Bone marrow (tissue), 2 donors: Measurements from ENCODE around the gene ETV6.

Source experiments
- DNase-seq, 2 donors: peaks; one replicate each; lab custom pipeline; 2025; lab: John Stamatoyannopoulos, UW

ETV6 gene

DNA sequence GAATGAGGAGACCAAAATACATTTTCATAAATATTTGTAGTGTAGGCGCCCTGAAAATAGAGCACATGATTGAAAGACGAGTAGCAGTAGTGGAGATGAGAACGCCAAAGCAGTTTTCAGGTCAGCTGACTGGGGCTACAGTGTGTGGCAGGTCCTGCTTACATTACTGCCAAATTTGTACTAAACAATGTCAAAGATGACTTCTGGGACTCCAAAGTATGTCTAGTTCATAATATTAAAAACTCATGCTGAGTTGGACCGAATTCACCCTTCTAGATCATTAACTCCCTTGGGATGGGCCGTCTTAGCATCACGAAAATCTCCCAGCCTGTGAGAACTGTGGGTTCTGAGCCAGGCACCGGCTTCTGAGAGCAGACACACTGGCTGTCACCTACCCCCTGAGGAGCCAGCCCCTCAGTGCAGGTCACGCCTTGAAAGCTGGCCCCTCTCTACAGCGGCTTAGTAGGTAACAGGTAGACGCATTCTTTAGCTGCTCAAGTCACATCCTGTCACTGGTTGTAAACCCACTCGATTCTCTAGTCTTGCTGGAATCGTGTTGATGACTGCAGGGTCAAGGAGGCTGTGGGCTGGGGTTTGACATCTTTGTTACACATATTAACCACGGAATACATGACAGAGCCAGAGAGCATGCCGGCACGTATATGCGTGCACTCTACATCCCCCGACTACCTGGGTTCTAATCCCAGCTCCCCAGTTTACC, 210.4 kb downstream of the ETV6 start:
- DNase-seq: no peak

DNA sequence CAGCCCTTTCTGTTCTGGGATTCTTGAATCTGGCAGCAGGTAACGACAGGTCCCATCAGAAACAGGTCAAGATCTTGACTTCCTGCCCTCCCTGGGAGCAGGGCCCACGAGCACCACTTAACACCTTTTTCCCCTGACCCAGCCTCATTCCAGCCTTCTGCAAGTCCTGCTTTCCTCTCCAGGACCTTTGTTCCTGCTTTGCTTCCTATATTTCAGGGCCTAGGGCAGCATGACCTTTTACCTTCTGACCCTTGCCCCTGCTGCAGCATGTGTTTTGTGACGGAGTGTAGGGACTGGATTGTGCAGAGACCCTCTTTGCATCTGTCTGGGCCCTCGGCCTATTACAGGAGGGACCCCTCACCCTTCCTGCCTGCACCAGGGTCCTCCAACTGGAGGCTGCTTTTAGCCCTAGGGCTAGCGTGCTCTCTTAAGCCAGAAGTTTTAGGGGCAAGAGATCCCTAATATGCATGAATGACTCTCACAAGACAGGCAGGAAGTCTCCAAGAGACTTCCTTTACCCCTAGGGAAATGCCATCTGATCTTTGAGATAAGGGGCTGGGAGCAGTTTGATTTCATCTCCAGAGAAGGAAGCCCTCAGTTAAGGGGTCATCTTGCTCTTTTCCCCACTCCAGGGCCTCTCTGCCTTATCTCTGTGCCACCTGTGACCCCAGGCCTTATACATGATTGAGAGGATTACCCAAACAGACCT, 211.8 kb downstream of the ETV6 start:
- DNase-seq: no peak

DNA sequence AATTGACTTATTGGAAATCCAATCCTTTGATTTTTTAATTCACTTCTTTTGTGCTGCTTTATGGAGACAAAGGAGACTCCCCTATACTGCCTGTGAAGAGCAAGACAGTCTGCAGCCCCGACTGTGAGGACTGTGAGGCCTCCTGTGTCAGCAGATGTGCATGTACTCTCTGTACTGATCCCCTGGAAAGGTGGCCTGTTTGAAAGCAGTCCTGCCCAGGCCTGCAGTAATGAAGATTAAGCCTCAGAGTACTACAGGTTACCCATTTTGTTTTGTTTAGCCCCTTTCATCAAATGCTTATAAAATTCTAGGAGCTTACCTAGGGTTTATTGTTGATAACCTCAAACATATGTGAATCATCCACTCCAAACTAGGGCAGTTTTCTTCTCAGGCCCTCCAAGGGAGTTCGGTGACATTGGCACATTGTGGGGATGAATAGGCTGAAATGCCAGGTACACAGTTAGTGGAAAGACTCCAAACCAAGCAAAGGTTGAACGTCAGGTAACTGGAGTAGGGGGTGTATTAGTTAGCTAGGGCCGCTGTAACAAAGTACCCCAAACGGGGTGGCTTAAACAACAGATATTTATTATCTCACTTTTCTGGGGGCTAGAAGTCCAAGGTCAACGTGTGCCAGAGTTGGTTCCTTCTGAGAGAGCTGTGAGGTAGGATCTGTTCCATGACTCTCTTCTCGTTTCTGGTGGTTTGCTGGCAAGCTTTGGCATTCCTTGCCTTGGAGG, 212.6 kb downstream of the ETV6 start:
- no peak for DNase-seq

GRCh38 chr12:11862798-11863197, 213.3 kb downstream of the ETV6 start:
- no peak for DNase-seq

GRCh38 chr12:11863478-11863906, 214.0 kb downstream of the ETV6 start:
- DNase-seq: no peak

GRCh38 chr12:11863988-11864387, 214.5 kb downstream of the ETV6 start:
- no peak for DNase-seq

GRCh38 chr12:11865824-11866223, 216.3 kb downstream of the ETV6 start:
- no peak for DNase-seq

DNA sequence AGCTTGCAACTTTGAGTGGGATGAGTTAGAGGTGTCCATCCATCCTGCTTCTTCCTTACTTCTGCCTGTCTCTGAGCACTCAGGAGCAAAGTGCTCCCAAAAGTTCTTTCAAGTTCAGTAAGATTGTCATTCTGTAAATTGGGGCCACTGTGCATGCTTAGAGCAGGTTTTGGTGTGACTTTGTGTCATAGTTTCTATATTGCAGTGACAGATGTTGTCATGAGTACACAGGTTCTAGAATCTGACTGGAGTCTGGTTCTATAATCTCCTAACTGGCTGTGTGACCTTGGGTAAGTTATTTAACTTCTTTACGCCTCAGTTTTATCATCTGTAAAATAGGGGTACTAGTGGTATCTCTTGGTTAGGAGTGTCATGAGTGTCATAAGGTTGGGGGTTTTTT, 218.6 kb downstream of the ETV6 start:
- DNase-seq: no peak

DNA sequence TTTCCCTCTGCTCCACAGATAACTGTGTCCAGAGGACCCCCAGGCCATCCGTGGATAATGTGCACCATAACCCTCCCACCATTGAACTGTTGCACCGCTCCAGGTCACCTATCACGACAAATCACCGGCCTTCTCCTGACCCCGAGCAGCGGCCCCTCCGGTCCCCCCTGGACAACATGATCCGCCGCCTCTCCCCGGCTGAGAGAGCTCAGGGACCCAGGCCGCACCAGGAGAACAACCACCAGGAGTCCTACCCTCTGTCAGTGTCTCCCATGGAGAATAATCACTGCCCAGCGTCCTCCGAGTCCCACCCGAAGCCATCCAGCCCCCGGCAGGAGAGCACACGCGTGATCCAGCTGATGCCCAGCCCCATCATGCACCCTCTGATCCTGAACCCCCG, 219.9 kb downstream of the ETV6 start:
- DNase-seq: no peak

- DNase-seq: no peak
Measured at GRCh38 chr12:11870041-11870451, 220.6 kb downstream of the ETV6 start.

GRCh38 chr12:11872055-11872454, 222.6 kb downstream of the ETV6 start:
- DNase-seq: no peak

DNA sequence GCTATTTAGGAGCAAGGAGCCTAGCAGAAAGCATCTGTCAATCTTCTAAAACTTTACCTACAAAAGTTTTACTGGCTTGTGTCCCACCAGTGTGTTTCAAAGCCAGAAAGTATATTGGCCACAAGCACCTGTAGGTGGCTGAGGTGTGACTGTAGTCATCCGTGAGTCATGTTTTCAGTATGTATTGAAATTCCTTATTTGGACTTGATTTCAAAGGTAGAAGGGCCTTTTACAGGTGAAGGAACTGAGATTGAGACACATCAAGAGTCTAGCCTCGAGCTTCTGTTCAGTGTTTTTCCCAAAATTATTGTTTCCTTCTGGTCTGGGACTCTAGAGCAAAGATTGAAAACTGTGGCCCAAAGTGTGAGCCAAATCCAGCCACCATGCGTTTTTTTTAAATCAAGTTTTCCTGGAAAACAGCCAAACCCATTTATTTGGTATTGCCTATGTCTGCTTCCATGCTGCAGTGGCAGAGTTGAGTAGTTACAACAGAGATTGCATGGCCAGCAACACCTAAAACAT, 226.0 kb downstream of the ETV6 start:
- DNase-seq: no peak

DNA sequence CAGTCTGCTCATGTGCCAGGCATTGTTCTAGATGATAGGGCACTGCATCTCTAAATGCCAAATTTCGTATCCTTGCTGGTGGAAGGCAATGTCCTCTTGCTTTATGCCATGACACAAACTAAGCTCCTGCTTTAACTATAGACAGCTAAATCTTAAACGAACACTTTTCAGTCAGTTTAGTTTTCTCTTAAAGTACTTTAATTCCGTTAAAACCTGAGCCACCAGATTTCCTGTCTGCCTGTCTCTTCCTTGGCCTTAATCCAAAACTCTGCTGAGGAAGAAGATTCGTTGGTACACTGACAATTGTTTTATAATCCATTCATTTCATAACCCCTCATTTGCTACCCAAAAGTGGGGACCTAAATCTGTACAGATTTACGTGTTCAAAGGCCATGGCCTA, 226.8 kb downstream of the ETV6 start:
- DNase-seq: peak in 1 of 2 donors; percentile 80

DNA sequence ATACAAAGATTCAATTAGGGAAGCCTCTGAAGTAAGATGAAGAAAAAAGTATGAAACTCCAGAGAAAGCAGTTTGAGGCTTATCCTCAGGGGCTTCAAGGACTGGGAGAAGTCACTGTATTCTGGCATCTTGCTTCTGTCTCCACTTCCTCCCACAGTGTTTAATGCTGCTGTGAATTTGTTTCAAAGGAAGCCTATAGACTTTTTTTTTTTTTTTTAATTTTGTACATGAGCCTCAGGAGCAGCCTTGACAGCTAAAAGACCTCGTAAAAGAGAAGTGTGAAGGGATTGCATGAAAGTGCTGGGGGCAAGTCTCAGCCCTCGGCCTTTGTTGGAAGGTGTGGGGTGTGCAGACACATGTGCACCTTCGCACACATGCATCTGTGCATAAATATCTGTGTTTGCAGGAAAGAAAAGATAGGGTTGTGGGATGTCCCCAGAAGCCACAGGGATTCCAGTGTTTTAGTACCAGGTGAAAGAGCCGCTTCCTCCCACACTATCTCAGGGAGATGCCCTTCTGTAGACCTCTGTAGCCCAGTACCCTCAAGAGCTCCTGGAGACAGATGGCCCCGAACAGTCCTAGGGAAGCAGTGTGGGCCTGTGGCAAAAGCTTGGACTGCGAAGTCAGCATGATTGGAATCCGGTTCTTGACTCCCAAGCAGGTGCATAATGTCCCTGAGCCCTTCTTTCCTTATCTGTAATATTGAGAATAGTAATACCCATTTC, 227.8 kb downstream of the ETV6 start:
- peak in 1 of 2 donors; percentile 51 for DNase-seq

DNA sequence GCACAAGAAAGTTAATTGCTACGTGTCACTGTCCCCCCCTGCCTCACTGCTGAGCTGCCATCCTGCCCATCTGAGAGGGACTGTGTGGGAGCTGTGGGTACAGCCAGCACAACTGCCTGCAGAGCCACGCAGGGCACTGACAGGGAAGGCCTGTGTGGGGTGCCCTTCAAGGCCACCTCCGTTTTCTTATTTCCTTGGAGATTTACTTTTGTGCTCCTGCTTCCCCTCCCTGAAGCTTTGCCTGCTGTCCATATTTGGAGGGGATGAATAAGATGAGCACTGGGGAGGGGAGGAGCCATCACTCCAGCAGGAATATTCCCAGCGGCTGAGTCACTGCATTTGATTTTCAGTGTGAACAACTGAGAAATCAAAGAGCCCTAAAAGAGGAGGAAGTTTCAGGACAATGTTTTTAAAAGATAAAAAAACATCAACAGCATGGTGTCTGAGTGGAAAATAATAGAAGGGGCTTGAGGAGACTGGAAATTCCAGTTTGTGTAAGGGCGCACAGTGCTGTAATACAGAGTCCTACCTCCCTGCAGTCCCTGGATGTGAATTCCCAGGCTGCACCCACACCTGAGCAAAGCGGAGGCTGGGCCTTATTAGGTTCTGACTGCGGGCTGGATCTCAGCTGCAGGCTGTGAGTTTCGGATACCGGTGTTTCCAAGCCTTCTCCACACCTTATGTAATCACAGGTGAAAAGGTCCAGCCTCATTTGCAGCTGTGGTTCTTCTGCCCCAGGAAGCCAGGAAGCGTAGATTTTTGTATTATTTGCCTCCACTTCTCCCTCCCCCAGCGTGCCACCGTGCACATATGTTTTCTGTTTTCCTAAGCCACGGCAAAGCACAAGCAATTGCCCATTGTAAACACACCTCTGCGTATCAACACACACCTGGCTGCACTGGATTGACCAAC, 228.7 kb downstream of the ETV6 start:
- no peak for DNase-seq

- no peak for DNase-seq
Measured at GRCh38 chr12:11879306-11879705, 229.8 kb downstream of the ETV6 start.

DNA sequence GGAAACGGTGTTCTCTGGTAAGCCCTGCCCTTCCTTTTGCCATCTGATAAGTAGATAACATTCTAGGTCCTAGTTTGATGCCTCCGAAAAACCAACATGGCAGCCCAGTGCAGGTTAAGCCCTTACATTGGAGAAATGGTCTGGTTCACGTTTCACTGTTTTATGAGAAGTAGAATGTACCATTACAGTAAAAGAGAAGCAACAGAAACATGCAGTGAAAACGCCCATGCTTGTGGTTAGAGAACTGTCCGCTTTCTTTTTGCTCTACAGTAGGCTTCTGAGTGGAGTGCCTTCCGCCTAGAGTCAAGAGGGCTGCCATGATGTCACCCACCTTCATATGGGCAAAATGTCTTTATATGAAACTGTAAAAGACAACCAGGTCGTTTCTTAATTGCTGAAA, 230.9 kb downstream of the ETV6 start:
- DNase-seq: no peak

DNA sequence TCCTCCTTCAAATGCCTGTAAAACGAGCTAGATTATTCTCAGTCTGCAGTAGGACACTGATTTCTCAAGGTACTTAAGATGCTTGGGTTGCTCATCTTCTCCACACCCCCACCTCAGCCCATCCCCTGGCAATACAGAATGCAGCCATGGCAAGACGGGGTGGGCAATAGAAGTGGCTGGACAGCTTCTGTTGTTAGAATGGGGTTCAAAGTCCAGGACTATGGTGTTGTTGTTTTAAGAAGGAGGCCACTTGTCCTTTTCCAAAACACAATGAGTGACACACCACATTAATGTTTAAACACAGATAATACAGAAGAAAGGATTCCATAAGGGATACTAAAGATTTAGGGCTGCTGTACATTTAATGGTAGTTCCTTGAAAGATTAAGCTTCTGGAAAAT, 232.4 kb downstream of the ETV6 start:
- DNase-seq: no peak

- no peak for DNase-seq
Measured at GRCh38 chr12:11882301-11883019, 233.0 kb downstream of the ETV6 start.

- no peak for DNase-seq
Measured at GRCh38 chr12:11884116-11884515, 234.6 kb downstream of the ETV6 start.
